HG03457 (cell line): ENCODE results near the gene SPATA18.

ENCODE experiments used
- ATAC-seq: cut with Tn5 transposase; IDR thresholded peaks from one replicate; pipeline ENCODE4 v1.9.1; 2021; ENCODE audit warnings: moderate number of reproducible peaks; ENCODE audit not compliant: unreplicated experiment

The SPATA18 gene, protein sequence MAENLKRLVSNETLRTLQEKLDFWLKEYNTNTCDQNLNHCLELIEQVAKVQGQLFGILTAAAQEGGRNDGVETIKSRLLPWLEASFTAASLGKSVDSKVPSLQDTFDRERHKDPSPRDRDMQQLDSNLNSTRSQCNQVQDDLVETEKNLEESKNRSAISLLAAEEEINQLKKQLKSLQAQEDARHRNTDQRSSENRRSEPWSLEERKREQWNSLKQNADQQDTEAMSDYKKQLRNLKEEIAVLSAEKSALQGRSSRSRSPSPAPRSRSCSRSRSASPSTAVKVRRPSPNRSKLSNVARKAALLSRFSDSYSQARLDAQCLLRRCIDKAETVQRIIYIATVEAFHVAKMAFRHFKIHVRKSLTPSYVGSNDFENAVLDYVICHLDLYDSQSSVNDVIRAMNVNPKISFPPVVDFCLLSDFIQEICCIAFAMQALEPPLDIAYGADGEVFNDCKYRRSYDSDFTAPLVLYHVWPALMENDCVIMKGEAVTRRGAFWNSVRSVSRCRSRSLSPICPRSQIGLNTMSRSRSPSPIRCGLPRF

DNA sequence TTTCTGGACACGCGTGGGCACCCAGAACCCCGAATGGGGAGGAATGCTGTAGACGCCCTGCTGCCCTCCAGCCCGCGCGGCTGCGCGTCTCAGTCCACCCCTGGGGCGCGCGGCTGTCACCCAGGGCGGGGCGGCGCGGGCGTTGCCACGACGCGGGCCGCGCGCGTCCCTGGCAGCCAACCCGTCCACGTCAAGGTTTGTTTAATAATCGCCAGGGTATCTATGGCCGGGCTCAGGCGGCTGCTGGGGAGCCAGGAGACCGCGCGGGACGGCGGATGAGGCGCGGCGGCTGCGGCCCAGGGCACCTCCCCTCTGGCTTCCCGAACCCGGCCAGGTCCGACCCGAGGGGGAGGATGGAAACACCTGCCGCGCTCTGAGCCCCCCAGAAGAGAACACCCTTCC lies at the start of gene SPATA18:
Gene SPATA18 (plus strand): TSS at position 92 of the 402 bp plus-strand sequence. CDS start 401 bp downstream, outside the sequence.
- peak; percentile 39 for ATAC-seq

DNA sequence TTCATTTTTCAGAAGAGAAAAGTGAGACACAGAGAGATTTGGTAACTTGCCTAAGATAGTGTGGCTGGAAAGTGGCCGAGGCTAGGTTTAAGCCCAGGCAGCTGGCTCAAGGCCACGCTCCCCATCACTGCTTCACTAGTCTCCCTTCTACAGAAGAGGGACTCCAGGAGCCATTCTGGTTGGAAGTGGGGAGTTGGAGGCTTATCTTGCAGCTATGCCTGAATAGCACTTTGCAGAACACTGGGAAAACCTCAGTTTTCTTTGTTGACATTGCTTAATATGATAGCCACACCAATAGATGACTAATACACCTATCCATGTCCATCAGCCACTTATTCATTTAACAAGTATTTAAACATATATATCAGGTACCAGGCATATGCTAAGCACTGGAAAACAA lies 49.5 kb upstream of the SPATA18 start:
- no peak for ATAC-seq

DNA sequence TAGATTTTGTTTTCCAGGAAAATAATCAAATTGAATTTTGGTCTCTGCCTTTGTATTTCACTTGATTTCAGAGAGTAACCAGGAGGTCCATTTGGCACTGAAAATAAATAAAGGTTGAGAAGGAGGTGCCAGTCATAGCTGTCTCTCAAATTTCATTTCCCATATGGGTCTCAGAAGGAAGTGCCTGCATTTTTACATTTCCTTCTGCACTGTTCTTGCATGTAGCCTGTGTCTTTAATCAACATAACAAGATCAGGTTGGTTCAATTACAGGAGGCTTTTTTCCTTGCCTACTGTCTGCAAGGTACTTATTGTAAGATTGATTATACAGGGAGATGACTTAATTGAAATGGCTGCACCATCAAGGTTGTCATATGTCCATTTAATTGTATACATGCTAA lies 46.7 kb upstream of the SPATA18 start:
- ATAC-seq: no peak

DNA sequence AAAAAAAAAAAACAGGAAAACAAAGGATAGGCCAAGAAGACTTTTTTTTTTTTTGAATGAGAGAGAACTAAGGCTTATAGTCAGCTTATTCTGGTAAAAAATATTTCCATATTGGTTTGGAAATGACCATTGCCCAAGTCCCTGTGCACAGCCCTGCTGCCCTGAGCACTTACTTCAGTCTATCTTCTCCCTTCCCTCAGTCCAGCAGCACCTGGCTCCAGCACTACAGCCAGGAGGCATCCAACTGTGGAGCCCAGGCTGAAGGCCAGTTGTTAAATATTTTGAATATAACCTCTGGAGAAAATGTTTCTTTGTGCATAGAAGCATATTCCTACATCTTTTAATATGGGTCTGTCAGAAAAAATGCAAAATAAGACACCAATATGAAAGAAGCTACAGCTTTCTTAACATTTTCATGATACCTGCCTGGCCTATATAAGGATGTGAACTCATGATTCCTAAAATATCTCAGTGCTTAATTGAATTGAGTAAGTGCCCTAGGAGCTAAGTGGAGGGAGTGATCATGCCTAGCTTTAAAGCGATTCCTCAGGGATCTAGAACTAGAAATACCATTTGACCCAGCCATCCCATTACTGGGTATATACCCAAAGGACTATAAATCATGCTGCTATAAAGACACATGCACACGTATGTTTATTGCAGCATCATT lies 45.4 kb upstream of the SPATA18 start:
- ATAC-seq: no peak

DNA sequence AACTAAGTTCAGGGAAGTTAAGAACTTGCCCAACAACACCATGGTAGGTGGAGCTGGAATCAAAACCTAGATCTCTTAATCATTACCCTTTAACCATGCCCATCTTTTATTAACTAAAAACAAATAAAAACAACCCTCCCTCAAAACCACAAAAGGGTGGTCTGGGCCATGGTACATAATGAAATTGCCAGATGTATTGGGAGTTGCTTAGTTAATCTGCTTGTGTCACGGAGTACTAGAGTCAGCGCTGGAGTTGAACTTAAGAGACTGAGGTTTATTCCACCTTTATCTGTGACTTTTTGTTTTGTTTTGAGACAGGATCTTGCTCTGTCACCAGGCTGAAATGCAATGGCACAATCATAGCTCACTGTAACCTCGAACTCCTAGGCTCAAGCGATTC lies 44.2 kb upstream of the SPATA18 start:
- no peak for ATAC-seq

DNA sequence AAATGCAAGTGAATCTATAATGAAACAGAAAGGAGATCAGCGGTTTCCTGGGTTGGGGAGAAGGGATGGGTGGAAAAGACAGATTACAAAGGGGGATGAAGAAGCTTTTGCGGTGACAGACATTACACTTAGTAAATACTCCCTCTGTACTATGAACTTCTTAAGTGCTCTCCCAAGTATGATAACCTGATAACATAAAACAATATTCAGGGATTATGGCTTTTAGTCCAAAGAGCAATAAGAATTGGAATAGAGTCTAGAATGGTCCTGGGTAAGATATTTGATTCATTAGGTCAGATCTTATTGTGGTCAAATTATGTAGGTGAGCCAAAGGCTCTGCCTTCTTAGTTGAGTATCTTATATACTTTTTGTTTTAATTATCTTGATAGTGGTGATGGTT lies 40.1 kb upstream of the SPATA18 start:
- no peak for ATAC-seq

DNA sequence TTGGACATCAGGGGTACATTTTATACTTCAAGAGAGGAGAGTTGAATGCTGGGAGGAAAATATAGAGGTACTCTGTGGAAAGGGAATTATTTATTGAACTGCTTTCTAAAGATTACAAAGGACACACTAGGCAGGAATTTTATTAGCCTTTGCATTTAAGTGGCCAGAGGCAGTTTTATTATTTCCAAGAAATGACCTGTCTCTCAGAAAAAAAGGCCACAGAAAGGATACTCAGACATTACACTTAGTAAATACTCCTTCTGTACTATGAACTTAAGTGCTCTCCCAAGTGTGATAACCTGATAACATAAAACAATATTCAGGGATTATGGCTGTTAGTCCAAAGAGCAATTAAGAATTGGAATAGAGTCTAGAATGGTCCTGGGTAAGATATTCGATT lies 38.5 kb upstream of the SPATA18 start:
- no peak for ATAC-seq

DNA sequence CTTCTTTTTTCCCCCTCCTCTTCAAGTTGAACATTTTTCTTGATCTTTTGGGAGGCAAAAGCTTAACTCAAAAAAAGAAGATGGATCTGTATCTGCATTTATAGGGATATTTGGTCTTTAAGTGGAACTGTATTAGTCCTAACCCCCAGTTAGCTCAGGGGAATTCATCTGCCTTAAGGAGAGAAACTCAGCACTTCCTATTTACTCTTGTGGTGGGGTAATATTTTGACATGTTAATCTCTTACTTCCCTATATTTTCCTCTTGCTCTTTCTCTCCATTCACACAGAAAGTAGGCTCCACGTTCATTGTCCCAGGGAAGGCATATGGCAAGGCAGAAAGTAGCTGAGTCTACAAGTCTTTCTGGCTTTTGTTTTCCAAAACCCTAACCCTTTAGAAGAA lies 36.2 kb upstream of the SPATA18 start:
- no peak for ATAC-seq

DNA sequence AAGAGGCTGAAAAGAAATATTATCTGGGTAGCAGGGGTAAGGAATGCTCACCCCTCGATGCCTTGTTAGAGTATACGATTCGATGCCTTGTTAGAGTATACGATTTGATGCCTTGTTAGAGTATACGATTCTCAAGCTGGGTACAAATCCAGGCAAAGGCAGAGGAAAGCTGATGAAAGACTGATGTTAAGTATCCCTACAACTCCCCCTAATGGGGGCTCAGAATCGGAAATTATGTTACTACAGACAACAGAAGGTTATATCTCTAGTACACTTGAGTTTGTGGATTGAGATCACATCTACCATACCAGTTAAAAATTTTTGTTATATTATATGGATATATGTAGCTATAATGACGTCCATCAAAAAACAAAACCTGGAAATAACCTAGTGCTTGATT lies 35.7 kb upstream of the SPATA18 start:
- ATAC-seq: no peak

DNA sequence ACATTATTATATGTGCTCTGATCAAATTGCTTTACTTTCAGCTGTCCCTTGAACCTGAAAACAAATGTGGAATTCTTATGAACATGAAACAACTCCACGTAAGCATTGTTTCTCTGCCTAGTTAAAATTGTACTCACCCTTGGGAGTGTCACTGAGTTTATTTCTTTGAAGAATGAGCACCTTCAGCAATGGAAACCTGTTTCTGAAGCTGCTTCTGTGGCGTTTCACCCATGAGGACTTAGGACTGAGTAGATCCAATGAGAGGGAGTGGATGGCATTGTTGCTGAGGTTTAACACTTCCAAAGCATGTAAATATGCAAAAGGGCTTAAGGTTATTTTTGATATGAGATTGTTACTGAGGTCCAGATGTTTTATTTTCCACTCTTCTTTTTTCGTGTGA lies 34.1 kb upstream of the SPATA18 start:
- no peak for ATAC-seq

DNA sequence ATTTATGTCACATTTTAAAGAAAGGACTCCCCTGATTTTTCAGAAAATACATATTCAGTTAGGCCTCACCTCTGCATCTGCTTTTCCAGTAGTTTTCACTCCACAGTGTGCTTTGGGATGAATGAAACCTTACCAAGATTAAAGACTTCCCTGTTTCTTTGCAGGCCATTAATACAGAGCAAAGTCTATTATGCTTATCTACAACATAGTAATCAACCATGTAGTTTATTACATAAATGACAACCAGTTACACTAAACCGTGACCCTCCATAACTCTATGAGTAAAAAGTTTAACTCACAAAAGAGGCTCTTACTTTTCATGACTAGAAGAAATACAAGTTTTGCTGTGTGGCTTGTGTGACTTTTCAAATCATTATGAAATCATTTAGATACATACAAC lies 33.3 kb upstream of the SPATA18 start:
- no peak for ATAC-seq

DNA sequence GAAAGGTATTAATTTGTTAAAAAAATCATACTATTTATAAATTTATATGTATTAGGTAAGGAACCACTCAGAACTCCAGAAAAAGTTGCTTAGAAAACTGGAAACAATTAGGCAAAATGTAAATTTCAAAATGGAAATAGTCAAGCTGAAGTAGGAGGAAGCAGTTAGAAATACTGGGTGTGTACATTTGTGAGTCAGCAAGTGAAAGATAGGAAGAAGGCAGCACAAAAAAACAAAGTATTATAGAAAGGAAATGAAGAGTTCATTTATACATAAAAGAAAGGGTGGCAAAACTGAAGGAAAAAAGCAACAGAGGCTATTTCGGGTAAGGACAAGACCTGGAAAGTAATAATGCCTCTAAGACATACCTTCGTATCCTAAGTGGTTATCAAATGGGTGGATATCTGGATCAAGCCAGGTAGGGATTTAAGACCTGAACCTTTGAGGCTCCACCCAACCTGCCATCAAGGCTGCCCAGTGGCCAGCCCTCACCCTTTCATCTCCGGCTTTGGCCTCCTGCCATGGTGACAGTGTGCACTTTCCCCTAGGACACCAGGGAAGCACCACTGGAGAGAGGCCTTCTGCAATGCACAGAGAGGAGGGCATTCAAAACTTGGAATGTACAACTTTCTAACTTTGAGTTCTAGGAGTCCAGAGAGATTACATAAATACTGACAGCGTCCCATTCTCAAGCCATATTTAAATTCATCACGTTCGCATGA lies 31.0 kb upstream of the SPATA18 start, which contains the start of gene LRRC66:
Gene LRRC66 (minus strand): TSS at position 428 of the 722 bp plus-strand sequence. CDS start 2,750 bp downstream, outside the sequence.
- no peak for ATAC-seq

DNA sequence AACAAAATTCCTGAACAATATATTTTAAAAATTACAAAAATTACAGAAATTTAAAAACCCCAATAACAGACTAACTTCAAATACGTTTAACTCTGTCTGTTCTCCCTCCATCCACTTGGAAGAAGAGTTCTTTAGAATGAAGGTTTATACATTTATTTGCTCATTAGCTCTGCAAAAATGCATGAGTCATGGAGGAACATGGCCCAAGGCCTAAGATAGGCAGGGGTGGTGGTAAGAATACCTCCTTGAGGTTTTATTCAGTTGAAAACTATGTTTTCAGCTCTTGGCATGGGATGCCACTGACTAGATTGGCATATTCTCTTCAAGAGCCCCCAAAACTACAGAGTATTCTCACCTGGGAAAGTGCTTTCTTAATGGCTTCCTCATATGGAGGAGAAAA lies 22.1 kb upstream of the SPATA18 start:
- no peak for ATAC-seq

DNA sequence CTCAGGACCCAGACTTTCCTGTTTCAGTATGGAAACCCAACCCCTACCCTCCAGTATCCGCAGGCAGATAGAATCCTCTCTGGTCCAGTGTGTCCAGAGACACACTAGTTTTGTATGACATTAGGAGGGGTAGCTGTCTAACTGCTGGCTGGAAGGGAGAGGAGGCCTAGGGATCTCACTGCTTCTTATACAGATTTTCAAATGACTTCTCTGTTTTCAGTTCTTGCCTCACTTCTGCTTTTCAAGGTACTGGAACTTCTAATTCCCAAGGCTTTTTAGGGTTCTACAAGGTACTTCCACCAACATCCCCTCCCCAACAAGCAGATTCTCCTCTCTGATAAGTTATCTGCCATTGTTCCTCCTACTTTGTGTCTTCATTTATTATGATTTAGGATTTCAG lies 19.1 kb upstream of the SPATA18 start:
- no peak for ATAC-seq

DNA sequence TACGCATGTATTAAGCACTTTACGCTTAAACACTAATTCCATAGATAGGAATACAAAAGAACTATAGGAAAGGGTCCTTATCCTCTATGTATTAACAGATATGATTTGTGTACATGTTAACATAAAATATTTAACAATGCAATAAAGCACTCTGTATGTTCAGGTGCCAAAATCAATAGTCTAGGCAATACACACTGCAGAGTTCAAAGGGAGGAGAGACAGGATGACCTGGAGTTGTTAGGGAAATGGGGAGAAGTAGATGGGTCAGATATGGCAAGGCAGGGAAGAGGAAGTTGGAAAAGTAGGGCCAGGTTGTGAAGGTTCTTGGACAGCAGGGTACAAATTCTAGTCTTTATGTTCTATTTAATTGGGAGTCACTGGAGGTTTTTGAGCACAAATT lies 15.9 kb upstream of the SPATA18 start:
- ATAC-seq: no peak

DNA sequence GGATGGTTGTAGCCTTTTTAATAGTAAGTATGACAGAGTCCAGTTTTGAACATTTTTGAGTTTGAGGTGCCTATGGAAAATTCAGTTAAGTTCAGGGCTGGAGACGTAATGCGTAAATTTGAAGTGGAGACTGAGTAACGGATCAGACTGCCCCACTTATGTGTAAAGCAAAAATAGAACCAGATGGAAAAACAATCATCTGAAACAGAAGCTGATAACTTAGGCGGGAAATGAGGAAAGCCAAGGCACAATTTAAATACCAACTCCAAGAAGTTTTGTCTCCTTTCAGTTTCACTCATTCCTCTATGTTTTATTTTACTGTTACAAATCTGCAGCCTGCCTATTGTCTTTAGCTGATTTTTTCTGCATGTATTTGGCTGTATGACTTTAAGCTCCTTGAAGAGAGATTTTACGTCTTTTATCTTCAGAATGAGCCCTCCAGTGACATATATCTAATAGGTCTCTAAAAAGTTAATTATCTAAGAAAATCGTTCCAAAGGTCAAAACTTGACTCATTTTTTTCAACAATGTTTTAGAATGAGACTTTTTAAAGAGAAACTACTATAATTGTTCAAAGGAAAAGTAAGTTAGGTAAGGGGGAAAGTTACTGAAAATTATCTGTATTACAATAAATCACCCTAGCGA lies 14.1 kb upstream of the SPATA18 start:
- no peak for ATAC-seq

DNA sequence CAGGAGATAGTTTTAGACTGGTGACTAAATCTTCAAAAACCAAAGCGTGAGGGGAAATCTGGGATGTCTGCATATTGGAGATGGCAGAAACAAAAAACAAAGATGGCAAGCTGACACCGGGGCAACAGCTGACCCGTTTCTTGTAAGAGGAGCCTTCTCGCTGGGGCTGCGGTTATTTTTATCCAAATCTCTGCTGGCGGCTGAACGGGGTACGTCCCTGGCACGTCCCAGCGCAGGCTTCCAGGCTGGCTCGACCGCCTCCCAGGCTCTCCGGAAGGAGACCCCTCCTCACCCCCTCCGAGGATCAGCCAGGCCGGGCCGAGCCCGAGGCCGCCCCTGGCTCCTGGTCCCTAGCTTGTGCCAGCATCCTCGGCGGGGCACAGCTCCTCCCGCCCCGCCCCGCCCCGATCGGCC lies 13.4 kb upstream of the SPATA18 start:
- peak; percentile 55 for ATAC-seq

DNA sequence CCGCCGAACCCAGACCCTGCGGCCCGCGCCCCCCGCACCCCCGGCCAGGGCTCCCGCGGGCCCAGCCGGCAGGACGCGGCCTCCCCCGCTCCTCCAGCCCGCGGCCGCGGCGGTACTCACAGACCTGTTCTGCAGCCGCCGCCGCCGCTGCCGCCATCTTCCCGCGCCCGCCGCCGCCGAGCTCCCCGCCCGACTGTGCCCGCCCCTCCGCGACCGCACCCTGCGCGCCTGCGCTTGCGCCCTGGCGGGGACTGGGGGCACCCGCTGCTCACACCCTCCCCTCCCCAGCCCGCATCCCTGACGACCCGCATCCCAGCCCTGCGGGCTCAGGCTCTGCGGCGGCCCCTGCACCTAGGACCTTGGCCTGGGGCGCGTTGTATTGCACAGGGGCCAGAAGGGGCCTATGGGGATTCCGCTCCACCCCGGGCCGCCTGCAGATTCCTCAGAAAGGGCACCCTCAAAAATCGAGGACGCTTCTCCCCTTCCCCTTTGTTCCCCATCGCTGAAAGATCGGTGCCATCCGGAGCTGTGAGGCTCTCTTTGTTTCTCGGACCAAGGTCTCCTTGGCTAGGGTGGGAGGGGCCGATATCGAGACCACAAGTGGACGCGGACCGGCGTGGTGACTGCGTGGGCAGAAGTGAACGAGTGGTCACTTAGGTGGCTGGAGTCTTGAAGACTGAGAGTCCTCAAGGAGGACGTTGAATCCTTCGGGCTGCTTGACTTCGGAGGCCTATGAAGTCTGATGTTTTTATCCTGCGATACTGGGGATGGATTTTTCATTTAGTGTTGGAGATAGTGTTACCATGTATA lies 12.8 kb upstream of the SPATA18 start, which contains the start of gene SGCB:
Gene SGCB (minus strand): TSS at position 197 of the 810 bp plus-strand sequence. CDS start 40 bp downstream, at position 157.
- ATAC-seq: peak; percentile 92

DNA sequence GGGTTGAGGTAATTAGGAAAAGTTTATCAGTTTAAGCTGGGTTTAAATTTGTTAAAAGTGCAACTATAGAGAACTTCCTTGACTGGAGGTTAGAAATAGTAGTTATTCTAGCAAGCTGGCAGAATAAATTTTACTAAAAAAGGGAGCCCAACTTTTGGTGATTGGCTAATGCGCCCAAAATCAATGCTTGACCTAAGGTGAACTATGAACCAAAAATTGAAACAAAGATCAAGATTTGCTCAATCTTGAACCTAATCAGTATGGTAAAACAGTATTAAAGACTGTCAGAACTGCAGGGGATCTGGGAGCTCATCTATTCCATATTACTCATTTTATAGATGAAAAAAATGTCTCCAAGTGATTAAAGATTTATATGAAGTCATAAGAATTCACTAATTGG lies 6.1 kb upstream of the SPATA18 start:
- no peak for ATAC-seq

DNA sequence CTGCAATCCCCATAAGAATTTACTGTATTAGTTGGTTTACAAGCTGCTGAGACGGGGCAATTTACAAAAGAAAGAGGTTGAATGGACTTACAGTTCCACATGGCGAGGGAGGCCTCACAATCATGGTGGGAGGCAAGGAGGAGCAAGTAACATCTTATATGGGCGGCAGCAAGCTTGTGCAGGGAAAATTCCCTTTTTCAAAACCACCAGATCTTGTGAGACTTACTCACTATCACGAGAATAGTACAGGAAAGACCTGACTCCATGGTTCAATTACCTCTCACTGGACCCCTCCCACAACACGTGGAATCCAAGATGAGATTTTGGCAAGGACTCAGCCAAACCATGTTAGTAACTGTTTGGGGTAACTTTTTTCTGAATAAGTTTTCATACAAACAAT lies 1.8 kb upstream of the SPATA18 start:
- ATAC-seq: no peak
